ENCODE measurements around the gene FZD2.

Gene FZD2

DNA sequence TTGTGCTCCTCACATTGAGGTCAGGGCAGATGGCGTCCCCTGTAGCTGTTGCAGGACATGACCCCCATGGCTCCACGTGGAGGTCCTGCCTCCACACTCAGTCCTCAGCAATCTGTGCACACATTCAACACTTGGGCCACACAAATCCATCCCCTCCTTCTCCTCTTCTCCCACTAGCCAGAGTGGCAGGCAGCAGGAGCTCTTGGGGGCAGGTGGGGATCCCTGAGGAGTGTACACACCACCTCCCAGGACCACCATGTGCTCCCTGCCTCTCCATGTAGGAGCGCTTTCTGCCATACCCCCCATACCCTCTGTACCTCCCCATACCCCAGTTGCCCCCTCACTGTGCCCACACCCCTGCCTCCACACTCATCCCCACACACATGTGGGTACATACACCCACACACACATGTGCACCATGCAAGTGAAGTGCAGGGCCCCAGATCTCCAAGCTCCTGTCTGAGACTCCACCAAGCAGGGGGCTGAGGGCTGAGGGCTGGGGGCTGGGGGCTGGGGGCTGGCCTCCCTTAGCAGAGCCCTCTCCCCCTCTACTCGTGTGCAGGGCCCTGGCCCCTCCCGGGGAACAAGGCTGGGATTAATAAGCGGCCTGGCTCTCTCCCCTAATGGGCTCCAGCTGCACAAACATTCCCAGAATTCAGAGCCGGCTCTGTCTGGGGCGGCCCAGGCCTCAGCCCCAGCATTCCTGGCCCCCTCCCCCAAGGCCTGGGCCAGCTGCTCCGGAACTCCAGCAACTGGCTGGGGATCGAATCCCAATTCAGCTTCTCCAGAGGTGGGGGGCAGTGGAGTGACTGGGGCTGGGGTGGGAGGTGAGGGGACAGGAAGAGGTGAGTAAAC is 50.8 kb downstream of the FZD2 start:
- DNase-seq, result no peak

DNA sequence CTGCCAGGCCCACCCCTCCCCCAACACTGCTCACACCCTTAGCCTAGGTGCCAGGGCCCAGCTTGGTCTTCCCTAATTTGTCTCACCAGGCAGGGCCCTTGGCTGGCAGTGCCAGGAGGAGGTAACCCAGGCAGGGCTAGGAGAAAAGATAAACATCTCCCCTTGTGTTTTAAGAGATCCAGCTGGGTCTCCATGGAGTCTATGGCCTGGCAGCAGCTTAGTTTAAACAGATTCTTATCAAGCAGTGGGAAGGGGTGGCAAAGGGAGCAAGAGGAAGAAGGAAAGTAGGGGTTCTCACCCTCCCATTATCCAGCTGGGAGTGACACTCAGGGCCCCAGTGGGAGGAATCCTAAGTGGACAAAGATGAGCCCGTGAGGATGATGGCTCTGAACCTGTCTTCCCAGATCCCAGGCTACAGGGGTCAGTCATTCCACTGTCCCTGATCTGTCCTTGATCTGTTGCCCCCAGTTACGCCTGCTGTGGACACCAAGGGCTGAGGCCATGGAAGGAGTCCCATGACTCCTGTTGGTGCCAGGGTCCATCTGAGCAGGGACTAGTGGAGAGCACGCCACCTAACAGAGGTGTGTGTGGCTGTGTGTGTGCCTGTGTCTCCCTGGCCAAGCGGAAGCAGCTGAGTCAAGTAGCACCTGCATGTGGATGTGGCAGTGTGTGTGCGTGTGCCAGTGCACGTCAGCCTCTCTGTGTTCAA is 51.6 kb downstream of the FZD2 start:
- no peak for DNase-seq

DNA sequence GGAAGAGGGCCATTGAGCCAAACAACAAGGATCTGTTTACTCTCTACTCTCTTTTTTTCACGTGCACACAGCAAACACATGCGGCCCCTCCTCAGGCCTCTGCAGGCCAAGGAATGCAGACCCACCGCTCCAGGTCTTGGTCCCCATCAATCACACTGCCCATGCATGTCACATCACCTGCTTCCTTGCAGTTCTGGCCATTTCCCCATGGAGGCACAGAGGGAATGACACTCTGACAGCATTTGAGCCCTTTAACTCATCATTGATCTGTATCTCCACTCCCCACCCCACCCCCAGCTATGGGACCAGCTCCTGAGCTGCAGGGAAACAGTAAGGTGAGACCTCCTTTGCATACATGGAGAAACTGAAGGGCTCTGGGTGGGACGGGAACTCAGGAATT is 53.0 kb downstream of the FZD2 start:
- no peak for DNase-seq

Data from inflammatory macrophage (primary cell).